Activated CD4-positive, CD25-positive, alpha-beta regulatory T cell (primary cell): ENCODE results near the gene BMF.

Experiments
- DNase-seq, 4 experiments: peaks; one replicate each; lab custom pipeline; 2025; lab: John Stamatoyannopoulos, UW

The BMF gene

GRCh38 chr15:40103864-40104271, 4.8 kb downstream of the BMF start:
- no peak for DNase-seq

DNA sequence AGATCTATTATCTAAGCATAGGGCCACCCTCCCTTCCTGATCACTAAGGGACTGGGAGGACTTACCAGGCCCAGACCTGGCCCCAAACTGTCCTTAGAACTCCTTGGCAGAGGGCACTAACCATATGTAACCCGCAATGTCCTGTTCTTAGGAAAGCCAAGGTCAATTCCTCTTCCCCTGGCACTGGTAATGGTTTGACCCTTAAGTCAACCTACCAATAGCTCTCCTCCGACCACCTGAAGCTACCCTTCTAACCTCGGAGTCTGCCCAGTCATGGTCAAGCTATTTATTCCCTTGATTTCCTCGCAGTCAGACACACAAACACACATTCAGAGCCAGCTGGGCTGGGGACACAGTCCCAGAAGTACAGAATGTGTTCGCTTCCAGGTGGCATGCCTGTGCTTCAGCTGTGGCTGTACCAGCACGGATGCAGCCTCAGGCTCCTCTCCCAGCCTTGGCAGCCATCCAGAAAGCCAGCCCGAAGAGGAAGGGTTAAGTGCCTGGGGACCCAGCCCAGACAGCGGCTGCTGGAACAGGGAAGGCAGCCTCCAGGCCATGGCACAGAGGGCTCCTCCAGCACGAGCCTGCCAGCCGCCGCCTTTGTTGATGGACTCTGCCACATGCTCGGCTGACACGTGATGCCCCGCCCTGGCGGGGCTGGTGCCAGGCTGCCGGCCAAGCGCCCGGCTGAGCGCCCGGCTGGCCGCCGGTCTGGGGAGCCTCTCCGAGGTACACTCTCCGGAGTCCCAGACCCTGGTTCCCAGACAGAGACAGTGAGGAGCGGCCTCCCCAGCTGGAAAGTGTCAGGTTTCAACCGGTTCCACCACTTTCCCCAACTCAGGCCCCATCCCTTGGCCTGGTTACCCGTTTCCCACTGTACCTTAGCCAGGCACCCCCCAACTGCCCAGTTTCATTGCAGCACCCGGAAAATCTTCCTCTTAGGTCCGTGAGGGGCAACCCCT, 5.5 kb downstream of the BMF start:
- DNase-seq = no peak

GRCh38 chr15:40100947-40101905, 7.5 kb downstream of the BMF start:
- no peak for DNase-seq

DNA sequence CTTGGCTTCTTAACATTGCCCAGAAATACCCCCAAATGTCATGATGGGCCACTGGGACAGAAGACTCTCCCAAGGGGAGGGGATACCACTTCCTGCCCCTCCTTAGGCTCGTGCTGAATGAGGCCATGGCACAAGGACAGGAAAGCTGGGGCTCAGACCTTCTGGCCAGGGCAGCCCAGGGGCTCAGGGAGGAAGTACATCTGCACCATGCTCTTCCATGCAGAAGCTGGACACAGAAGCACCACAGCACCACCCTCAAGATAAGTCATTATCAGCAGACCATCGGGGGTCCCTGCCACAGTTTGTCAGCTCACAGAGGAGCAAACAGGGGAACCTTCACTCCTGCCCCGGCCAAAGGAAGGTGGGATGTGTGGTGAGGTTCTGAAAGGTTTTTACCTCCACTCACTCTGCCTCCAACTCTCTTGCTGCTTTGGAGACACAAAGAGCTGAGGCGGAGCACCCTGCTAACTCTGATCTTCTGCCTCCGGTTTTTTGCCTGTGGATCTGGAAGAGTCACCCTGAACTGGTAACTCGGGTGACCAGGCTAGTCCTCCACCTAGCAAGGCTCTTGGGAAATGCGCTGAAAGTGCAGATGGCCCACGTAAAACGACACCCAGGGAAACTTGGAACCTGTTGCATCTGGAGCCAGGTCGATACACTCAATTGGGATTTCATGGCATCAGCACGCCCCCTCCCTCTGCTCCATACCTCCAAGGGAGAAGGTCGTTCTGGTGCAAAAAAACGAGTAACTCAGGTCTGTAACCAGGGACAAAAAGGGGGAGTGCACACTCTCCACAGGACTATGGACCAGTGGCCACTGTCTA, 8.3 kb downstream of the BMF start:
- DNase-seq = no peak

- peak; percentile 29 to 56 (median 44) for DNase-seq
Measured at GRCh38 chr15:40098489-40099261, 10.0 kb downstream of the BMF start.

DNA sequence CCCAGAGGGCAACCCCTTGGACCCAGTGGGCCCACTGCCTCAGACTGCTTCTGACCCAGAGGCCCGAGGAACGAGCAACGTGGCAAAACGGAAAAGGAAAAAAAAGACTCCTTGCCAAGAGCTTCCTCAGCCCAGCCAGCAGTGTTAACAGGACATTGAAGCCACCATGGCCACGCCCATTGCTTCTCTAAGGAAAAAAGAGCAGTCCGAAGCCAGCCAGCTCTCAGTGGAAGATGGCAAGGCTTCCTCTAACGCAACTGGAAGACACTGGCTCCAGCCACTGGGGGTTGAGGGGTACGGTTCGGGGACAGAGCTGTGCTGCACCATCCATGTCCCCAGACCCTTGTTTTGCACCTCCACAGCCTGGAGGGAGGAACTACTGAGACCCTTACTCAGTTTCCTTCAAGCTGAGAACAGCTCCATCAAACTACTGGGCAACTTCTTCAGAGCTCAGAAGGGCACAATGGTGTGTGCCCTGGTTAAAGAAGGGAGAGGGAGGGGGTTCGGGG, 10.7 kb downstream of the BMF start:
- no peak for DNase-seq

GRCh38 chr15:40097096-40097967, 11.3 kb downstream of the BMF start:
- DNase-seq = no peak

DNA sequence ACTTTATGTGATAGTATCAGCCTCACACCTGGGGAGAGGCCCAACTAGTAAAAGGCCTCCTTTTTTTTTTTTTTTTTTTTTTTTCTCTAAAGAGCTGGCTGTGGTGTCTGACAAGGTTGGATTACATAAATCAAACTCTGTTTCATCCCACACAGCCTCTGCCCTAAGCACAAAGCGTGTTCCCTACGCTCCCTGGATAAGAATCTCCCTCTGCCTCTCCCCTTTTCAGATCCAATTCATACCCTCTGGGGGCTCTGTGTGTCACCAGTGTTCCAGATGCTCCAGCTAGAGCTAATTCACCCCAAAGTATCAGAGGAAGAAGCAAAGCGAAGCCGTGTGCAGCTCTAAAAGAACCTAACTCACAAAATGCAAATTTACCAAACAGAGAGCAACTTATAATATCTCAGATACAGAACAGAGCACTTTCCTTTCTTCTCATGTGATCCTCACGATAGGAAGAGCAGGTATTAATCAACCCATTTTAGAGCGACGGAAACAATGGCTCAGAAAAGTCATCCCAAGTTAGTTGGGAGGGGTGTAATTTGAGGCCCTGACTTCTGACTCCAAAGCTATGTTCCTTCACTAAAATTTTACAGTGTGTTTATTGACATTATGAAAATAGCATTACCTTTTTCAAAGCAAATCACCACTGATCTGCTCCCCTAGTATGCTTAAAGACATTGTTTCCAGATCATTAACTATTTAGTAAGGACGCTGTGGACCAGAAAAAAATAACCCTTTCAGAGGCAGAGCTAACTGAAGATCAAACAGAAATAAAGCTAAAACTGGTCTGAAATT, 12.4 kb downstream of the BMF start:
- DNase-seq = no peak

GRCh38 chr15:40095371-40096093, 13.1 kb downstream of the BMF start:
- no peak for DNase-seq

DNA sequence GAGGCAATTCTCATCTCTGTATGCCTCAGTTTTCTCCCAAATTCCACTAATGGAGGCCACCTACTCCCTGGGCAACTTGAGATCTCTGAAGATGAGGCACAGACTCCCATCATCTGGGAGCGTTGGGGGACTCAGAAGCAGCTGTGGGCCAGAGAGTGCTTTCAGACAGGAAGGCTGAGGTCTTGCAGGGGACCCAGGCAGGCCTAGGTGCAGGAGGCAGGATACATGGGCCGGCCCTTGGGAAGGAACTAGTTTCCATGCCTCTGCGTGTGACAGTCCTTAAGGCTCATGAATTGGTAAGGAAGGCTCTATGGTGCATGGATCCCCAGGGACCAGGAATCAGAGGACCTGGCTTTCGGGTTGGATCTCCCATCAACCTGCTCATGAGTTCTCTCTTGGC, 14.5 kb downstream of the BMF start:
- DNase-seq = no peak

GRCh38 chr15:40092979-40093869, 15.5 kb downstream of the BMF start:
- DNase-seq = no peak

DNA sequence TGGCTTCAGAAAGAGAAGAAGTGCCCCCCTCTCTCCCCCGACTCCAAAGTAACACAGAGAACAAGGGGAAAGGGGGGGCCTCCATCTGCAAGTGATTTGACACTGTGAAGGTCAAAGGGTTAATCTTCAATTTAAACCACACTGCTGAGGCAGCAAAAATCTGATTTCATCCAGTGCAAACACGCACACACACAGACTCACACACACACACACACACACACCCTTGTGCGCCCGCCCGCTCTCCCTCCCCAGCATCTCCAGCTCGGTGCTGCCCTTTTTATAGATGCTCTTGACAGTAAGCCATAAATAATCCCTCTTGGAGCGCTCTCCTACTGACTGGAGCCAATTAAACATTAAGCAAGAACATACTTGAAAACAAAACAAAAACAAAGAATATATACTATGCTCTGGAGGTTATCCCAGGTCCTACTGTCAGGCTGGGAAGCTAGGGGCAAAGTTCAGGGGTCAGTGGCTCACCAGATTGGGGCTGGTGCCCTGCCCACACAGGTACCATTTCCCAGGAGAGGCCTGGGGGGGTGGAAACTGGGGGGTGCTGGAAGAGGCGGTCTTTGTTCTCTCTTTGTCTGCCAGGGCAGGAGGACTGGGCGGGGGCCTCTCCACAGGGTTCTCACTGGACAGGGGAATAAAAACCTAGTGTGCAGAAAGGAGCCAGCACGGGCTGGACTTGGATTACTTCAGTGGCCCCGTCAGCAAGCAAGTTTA, 16.3 kb downstream of the BMF start:
- DNase-seq = no peak

GRCh38 chr15:40091861-40092255, 16.8 kb downstream of the BMF start:
- DNase-seq = no peak

- DNase-seq = no peak
Measured at GRCh38 chr15:40090774-40091455, 17.8 kb downstream of the BMF start.

GRCh38 chr15:40088929-40089755, 19.5 kb downstream of the BMF start:
- DNase-seq = no peak
